ENCODE measurements around the gene GYPB.
"Not testable (repeated sequence)": the region's sequence is repeated elsewhere in the genome, so short reads cannot be mapped to it uniquely, and the experiment has no call there.

GRCh38 chr4:143980776-143981175 is 38.4 kb downstream of the GYPB start:
- TF ChIP-seq ARNTL (CRISPR knock-in tag; IDR thresholded peaks at IDR 0.05; ENCODE audit: borderline replicate concordance, low read depth); ZNF565 (CRISPR knock-in tag; conservative IDR thresholded peaks at IDR 0.05; ENCODE audit: low read depth); PATZ1 (CRISPR knock-in tag; IDR thresholded peaks at IDR 0.05; ENCODE audit: borderline replicate concordance); RARB (CRISPR knock-in tag; IDR thresholded peaks at IDR 0.05); ZFP30 (CRISPR knock-in tag; IDR thresholded peaks at IDR 0.05); ZC3H10 (CRISPR knock-in tag; IDR thresholded peaks at IDR 0.05); POU6F1 (CRISPR knock-in tag; IDR thresholded peaks at IDR 0.05; ENCODE audit: borderline replicate concordance, low read depth); ISL1 (CRISPR knock-in tag; IDR thresholded peaks at IDR 0.05); CSDC2 (CRISPR knock-in tag; IDR thresholded peaks at IDR 0.05); ZFP3 (CRISPR knock-in tag; IDR thresholded peaks at IDR 0.05); CSRNP3 (CRISPR knock-in tag; IDR thresholded peaks at IDR 0.05); TOX (CRISPR knock-in tag; IDR thresholded peaks at IDR 0.05; ENCODE audit: borderline replicate concordance); PPARA (CRISPR knock-in tag; IDR thresholded peaks at IDR 0.05; ENCODE audit: borderline replicate concordance): not testable (repeated sequence)

Measured in SK-N-SH treated with all-trans-retinoic acid at 6 μM for 48 hours (cell line).